ENCODE data around the gene ASB4. TPM values are rescaled to one million over a fixed set of nuclear protein-coding genes. Genes with fewer than 3 reads are reported as not detected.
"Not testable (repeated sequence)": the region's sequence is repeated elsewhere in the genome, so short reads cannot be mapped to it uniquely, and the experiment has no call there.

ASB4 gene
- total and polyA plus RNA-seq, 4 donors, result 0.09 to 1.1 (median 0.38) TPM

GRCh38 chr7:95502403-95502802 lies 16.7 kb downstream of the ASB4 start (continued):
- TF ChIP-seq GABPA (IDR thresholded peaks at IDR 0.05 in 1 of 2, conservative IDR thresholded peaks at IDR 0.05 in 1 of 2) (no peak), JUND (IDR thresholded peaks at IDR 0.05) (no peak), FOXA2 (IDR thresholded peaks at IDR 0.05) (no peak), TAF1 (conservative IDR thresholded peaks at IDR 0.05) (no peak)

GRCh38 chr7:95503271-95504131 lies 17.8 kb downstream of the ASB4 start:
- TF ChIP-seq GABPA (IDR thresholded peaks at IDR 0.05 in 1 of 2, conservative IDR thresholded peaks at IDR 0.05 in 1 of 2), result no peak
- TF ChIP-seq, protein P1, sequence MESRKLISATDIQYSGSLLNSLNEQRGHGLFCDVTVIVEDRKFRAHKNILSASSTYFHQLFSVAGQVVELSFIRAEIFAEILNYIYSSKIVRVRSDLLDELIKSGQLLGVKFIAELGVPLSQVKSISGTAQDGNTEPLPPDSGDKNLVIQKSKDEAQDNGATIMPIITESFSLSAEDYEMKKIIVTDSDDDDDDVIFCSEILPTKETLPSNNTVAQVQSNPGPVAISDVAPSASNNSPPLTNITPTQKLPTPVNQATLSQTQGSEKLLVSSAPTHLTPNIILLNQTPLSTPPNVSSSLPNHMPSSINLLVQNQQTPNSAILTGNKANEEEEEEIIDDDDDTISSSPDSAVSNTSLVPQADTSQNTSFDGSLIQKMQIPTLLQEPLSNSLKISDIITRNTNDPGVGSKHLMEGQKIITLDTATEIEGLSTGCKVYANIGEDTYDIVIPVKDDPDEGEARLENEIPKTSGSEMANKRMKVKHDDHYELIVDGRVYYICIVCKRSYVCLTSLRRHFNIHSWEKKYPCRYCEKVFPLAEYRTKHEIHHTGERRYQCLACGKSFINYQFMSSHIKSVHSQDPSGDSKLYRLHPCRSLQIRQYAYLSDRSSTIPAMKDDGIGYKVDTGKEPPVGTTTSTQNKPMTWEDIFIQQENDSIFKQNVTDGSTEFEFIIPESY (IDR thresholded peaks at IDR 0.05), result no peak
- no peak for TF ChIP-seq RXRA (IDR thresholded peaks at IDR 0.05)
- no peak for TF ChIP-seq EGR1 (IDR thresholded peaks at IDR 0.05; ENCODE audit: low read depth in 2 of 2)
- no peak for TF ChIP-seq HNF4G (IDR thresholded peaks at IDR 0.05)
- no peak for TF ChIP-seq HNF4A (conservative IDR thresholded peaks at IDR 0.05)
- TF ChIP-seq RAD21 (IDR thresholded peaks at IDR 0.05), result no peak
- TF ChIP-seq, protein P2, sequence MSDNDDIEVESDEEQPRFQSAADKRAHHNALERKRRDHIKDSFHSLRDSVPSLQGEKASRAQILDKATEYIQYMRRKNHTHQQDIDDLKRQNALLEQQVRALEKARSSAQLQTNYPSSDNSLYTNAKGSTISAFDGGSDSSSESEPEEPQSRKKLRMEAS (IDR thresholded peaks at IDR 0.05), result no peak
- TF ChIP-seq TAF1 (conservative IDR thresholded peaks at IDR 0.05), result no peak
- no peak for TF ChIP-seq JUND (IDR thresholded peaks at IDR 0.05)
- TF ChIP-seq, protein P3, sequence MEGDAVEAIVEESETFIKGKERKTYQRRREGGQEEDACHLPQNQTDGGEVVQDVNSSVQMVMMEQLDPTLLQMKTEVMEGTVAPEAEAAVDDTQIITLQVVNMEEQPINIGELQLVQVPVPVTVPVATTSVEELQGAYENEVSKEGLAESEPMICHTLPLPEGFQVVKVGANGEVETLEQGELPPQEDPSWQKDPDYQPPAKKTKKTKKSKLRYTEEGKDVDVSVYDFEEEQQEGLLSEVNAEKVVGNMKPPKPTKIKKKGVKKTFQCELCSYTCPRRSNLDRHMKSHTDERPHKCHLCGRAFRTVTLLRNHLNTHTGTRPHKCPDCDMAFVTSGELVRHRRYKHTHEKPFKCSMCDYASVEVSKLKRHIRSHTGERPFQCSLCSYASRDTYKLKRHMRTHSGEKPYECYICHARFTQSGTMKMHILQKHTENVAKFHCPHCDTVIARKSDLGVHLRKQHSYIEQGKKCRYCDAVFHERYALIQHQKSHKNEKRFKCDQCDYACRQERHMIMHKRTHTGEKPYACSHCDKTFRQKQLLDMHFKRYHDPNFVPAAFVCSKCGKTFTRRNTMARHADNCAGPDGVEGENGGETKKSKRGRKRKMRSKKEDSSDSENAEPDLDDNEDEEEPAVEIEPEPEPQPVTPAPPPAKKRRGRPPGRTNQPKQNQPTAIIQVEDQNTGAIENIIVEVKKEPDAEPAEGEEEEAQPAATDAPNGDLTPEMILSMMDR (IDR thresholded peaks at IDR 0.05; ENCODE audit: low read depth, low read length, missing input control), result no peak
- no peak for TF ChIP-seq NR2F2 (IDR thresholded peaks at IDR 0.05)
- no peak for TF ChIP-seq FOXA1 (IDR thresholded peaks at IDR 0.05)
- no peak for TF ChIP-seq FOXA2 (IDR thresholded peaks at IDR 0.05)
- TF ChIP-seq SP1 (IDR thresholded peaks at IDR 0.05), result no peak
- no peak for TF ChIP-seq YY1 (IDR thresholded peaks at IDR 0.05)
- Histone ChIP-seq H3K9me3 (ENCODE audit: control insufficient read depth in 4 of 4, low read length in 3 of 4) (no peaks in the 10 kb centered on the region), H3K36me3 (ENCODE audit: control insufficient read depth in 4 of 4, insufficient read depth in 3 of 4, low read depth in 1 of 4, low read length in 3 of 4) (no peaks in the 10 kb centered on the region), H3K27me3 (ENCODE audit: control insufficient read depth in 4 of 4, insufficient read depth in 4 of 4, low read length in 3 of 4) (no peaks in the 10 kb centered on the region), H3K4me1 (ENCODE audit: control insufficient read depth in 4 of 4, insufficient read depth in 4 of 4, low read length in 3 of 4) (no peaks in the 10 kb centered on the region), H3K27ac (ENCODE audit: low read depth in 1 of 2, low read length in 2 of 2) (no peak overlapping the region), H3K4me3 (ENCODE audit: low read depth in 1 of 3, low read length in 3 of 3) (no peak overlapping the region), H3K9ac (ENCODE audit: low read depth in 1 of 2, low read length in 2 of 2) (no peak overlapping the region)
- no peak for DNase-seq (ENCODE audit: low spot score)
- 91% methylated on average over 6 of the region's 6 CpGs for WGBS

- not testable (repeated sequence) for H3K27me3 ChIP-seq (ENCODE audit: control insufficient read depth in 4 of 4, insufficient read depth in 4 of 4, low read length in 3 of 4); H3K9ac ChIP-seq (ENCODE audit: low read depth in 1 of 2, low read length in 2 of 2); H3K9me3 ChIP-seq (ENCODE audit: control insufficient read depth in 4 of 4, low read length in 3 of 4); H3K4me3 ChIP-seq (ENCODE audit: low read depth in 1 of 3, low read length in 3 of 3); H3K4me1 ChIP-seq (ENCODE audit: control insufficient read depth in 4 of 4, insufficient read depth in 4 of 4, low read length in 3 of 4); H3K36me3 ChIP-seq (ENCODE audit: control insufficient read depth in 4 of 4, insufficient read depth in 3 of 4, low read depth in 1 of 4, low read length in 3 of 4); DNase-seq (ENCODE audit: low spot score); H3K27ac ChIP-seq (ENCODE audit: low read depth in 1 of 2, low read length in 2 of 2)
- 95% methylated on average over 7 of the region's 7 CpGs for WGBS
These were observed 18.4 kb downstream of the ASB4 start for GRCh38 chr7:95504132-95504588.
